ENCODE data around the gene VGLL4. TPM values are rescaled to one million over a fixed set of nuclear protein-coding genes. Genes with fewer than 3 reads are reported as not detected.
A peak's percentile ranks its signal among the peaks of the same experiment; 100 is the strongest.

The VGLL4 gene
- total RNA-seq, 4 donors from 2014 or later, result 66.8 to 86.5 (median 75.9) TPM

GRCh38 chr3:11588338-11588737, 55.4 kb downstream of the VGLL4 start:
- Histone ChIP-seq H3K27me3 (no peaks in the 10 kb centered on the region), H3K27ac (no peak overlapping the region), H3K4me3 (no peak overlapping the region), H3K4me1 (peaks cover 89% of the 10 kb centered on the region), H3K9me3 (no peaks in the 10 kb centered on the region), H3K36me3 (no peaks in the 10 kb centered on the region)
- 90% methylated on average over 3 of the region's 5 CpGs for WGBS
- peak in 1 of 2 donors; percentile 52 for DNase-seq (ENCODE audit: low spot score in 2 of 2)
- no peak for TF ChIP-seq POLR2AphosphoS5 (IDR thresholded peaks at IDR 0.05)
- TF ChIP-seq EP300 (IDR thresholded peaks at IDR 0.05), result no peak
- no peak for TF ChIP-seq POLR2A (IDR thresholded peaks at IDR 0.05)
- no peak for TF ChIP-seq CTCF (IDR thresholded peaks at IDR 0.05)

DNA sequence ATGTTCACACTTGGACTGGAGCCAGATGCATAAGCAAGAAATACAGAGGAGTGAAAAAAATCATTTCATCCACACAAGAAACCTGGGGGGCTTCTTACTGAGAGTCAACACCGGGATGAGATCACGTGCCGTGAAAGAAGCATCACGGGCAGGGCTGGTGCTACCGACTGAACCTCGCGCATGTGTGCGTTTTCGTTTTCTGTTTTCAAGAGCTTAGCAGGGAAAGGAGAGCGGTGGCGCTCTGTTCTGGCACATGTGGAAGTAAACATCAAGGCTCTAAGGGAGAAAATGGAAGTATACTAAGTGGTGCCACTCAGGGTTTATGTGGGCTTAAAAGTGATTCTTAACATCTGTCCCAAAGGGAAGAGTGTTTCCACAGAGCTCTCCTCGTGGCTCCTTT, 55.9 kb downstream of the VGLL4 start:
- Histone ChIP-seq H3K27ac (no peak overlapping the region), H3K36me3 (no peaks in the 10 kb centered on the region), H3K9me3 (no peaks in the 10 kb centered on the region), H3K4me3 (no peak overlapping the region), H3K4me1 (peaks cover 89% of the 10 kb centered on the region), H3K27me3 (no peaks in the 10 kb centered on the region)
- no peak for DNase-seq (ENCODE audit: low spot score in 2 of 2)
- 93% methylated on average over 12 of the region's 12 CpGs for WGBS
- no peak for TF ChIP-seq POLR2A (IDR thresholded peaks at IDR 0.05)
- TF ChIP-seq CTCF (IDR thresholded peaks at IDR 0.05), result no peak
- TF ChIP-seq EP300 (IDR thresholded peaks at IDR 0.05), result no peak
- TF ChIP-seq POLR2AphosphoS5 (IDR thresholded peaks at IDR 0.05), result no peak

GRCh38 chr3:11584570-11584969, 59.1 kb downstream of the VGLL4 start:
- H3K27me3 ChIP-seq, result no peaks in the 10 kb centered on the region
- DNase-seq (ENCODE audit: low spot score in 2 of 2), result peak in 1 of 2 donors; percentile 37
- peaks cover 84% of the 10 kb centered on the region for H3K4me1 ChIP-seq
- no peaks in the 10 kb centered on the region for H3K9me3 ChIP-seq
- H3K27ac ChIP-seq, result no peak overlapping the region
- H3K36me3 ChIP-seq, result no peaks in the 10 kb centered on the region
- no peak overlapping the region for H3K4me3 ChIP-seq
- 89% methylated on average over 4 of the region's 4 CpGs for WGBS
- no peak for TF ChIP-seq POLR2AphosphoS5 (IDR thresholded peaks at IDR 0.05)
- TF ChIP-seq EP300 (IDR thresholded peaks at IDR 0.05), result no peak
- TF ChIP-seq CTCF (IDR thresholded peaks at IDR 0.05), result no peak
- TF ChIP-seq POLR2A (IDR thresholded peaks at IDR 0.05), result no peak

- no peaks in the 10 kb centered on the region for H3K9me3 ChIP-seq
- no peak overlapping the region for H3K4me3 ChIP-seq
- no peak for TF ChIP-seq CTCF (IDR thresholded peaks at IDR 0.05)
- TF ChIP-seq POLR2A (IDR thresholded peaks at IDR 0.05), result no peak
- no peak for TF ChIP-seq EP300 (IDR thresholded peaks at IDR 0.05)
- TF ChIP-seq POLR2AphosphoS5 (IDR thresholded peaks at IDR 0.05), result no peak
- peaks cover 74% of the 10 kb centered on the region for H3K4me1 ChIP-seq
- DNase-seq (ENCODE audit: low spot score in 2 of 2), result peak in 1 of 2 donors; percentile 56
- WGBS, result 36% methylated on average over 10 of the region's 10 CpGs
- no peaks in the 10 kb centered on the region for H3K27me3 ChIP-seq
- peak overlapping the region; percentile 71 for H3K27ac ChIP-seq
- H3K36me3 ChIP-seq, result no peaks in the 10 kb centered on the region
Measured at GRCh38 chr3:11583638-11584046, 60.1 kb downstream of the VGLL4 start.

- DNase-seq (ENCODE audit: low spot score in 2 of 2), result no peak
- Histone ChIP-seq H3K4me1 (peaks cover 71% of the 10 kb centered on the region), H3K27me3 (no peaks in the 10 kb centered on the region), H3K9me3 (no peaks in the 10 kb centered on the region), H3K4me3 (no peak overlapping the region), H3K36me3 (no peaks in the 10 kb centered on the region), H3K27ac (peak overlapping the region; percentile 71)
- TF ChIP-seq EP300 (IDR thresholded peaks at IDR 0.05) (no peak), POLR2A (IDR thresholded peaks at IDR 0.05) (no peak), POLR2AphosphoS5 (IDR thresholded peaks at IDR 0.05) (no peak)
Measured at GRCh38 chr3:11583235-11583634, 60.5 kb downstream of the VGLL4 start.
